Hepatocyte (in vitro differentiated cells): ENCODE data around the gene SHROOM2.

Experiments used
- CTCF ChIP-seq: fragments of 200-600 bp; sonication (generic); IDR thresholded peaks from 2 replicates; pipeline ENCODE4 v1.5.1; 2016; ENCODE audit warnings: antibody characterized with exemption, mild to moderate bottlenecking; ENCODE audit not compliant: poor library complexity
- EZH2 ChIP-seq: fragments of 200-600 bp; sonication (generic); IDR thresholded peaks from 2 replicates; pipeline ENCODE4 v1.6.1; 2016; ENCODE audit warnings: antibody characterized with exemption, mild to moderate bottlenecking, borderline replicate concordance

- TF ChIP-seq CTCF (no peak), EZH2 (no peak)
Measured at GRCh38 chrX:9775930-9776329, 10.3 kb upstream of the SHROOM2 start.
